NCI-H524 (cell line): ENCODE data around the gene PRKCE.
"Not testable (repeated sequence)": the region's sequence is repeated elsewhere in the genome, so short reads cannot be mapped to it uniquely, and the experiment has no call there.

Source experiments
- DNase-seq, 2 experiments: peaks; one replicate each; lab custom pipeline; 2025; lab: John Stamatoyannopoulos, UW

Gene PRKCE

DNA sequence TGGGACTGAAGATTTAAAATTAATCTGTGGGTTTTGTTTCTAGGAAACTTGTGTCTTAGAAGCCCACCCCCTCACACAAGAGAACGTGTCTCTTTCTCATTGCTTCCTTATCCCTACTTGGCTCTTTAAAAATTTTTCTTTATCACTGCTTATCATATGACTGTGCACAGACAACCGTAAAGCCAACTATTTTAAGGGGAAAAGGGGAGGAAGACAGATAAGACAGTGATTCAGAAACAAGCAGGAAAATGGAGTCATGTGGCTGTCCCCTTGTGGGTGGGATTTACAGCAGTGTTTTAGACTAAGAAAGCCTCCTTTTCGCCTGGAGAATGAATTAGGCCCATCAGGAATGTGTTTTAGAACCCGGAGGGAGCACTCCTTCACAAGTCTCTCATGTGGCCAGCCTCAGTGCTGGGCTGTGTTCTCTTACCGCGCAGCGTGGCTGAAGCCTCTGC, 17.6 kb downstream of the PRKCE start:
- no peak for DNase-seq

DNA sequence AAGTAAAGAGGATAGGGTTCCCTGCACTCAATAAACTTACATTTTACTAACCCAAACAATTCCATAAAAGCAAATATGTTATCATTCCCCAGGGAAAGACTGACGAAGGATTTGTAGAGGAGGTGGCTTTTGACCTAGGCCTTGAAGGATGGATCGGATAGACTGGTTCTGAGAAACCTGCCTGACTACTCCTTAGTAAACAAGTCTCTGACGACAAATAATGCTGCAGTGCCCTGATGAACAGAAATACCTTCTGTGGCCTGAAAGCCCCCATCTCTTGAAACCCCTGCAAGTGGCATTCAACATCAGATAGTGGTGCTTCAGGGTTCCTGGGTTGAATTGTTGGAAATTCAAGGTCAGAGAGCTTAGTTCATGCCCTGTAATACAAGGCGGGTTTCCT, 19.2 kb downstream of the PRKCE start:
- no peak for DNase-seq

DNA sequence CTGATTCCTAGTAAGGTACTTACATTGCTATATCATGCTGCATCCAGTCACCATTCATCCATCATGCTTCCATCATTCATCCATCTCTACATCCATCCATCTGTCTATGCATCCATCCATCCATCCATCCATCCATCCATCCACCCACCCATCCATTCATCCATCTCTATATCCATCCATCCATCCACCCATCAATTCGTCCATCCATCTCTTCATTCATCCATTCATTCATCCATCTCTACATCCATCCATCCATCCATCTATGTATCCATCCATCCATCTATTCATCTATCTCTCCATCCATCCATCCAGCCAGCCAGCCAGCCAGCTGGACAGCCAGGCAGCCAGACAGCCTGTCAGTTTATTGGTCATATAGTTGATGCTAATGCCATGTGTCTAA, 20.7 kb downstream of the PRKCE start:
- no peak for DNase-seq

GRCh38 chr2:45674035-45674816, 22.8 kb downstream of the PRKCE start:
- no peak for DNase-seq

- DNase-seq = peak; percentile 15 to 65
Observed at GRCh38 chr2:45675263-45675812, 23.9 kb downstream of the PRKCE start.

DNA sequence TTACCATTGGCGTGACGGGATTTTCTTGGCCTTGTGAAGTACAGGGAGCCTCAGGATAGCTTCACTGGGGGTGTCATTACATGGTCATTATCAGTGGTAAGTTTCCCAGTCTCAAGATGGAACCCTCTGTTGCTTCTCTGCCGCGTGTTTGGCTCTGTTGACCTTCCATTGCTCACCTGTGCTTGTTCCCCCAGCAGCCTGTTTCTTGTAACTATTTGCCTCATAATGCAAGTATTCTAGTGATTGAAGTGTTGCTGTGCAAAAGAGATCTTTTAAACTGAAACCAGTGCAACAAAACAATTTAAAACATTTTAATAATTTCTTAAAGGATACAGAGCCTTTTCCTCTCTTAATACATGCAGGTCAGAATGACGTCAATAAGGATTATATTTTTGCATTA, 24.6 kb downstream of the PRKCE start:
- DNase-seq = no peak

DNA sequence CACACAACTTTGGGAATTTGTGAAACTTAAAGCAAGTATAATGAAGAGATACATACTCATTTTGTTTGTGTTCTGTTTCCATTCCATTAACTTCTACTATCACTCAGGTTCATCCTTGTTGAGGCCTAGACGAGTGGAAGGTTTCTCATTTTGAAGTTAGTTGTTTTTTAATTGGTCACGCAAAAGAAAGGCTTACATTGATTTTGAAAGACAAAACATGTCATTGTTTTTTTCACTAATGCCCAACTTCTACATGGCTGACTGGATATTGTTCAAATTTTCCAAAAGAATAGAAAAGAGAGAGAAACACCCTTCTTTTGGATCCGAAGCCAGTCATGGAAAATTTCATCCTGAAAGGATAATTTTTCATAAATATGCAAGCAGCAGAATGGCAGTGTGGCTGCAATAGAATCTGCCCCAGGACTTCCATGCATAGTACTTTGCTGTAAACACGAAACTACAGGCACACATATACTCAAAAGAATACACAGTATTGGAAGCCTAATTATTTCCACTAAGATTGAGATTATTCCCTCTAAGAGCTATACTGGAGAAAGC, 27.4 kb downstream of the PRKCE start:
- DNase-seq = no peak

GRCh38 chr2:45680351-45680967, 29.0 kb downstream of the PRKCE start:
- no peak for DNase-seq

DNA sequence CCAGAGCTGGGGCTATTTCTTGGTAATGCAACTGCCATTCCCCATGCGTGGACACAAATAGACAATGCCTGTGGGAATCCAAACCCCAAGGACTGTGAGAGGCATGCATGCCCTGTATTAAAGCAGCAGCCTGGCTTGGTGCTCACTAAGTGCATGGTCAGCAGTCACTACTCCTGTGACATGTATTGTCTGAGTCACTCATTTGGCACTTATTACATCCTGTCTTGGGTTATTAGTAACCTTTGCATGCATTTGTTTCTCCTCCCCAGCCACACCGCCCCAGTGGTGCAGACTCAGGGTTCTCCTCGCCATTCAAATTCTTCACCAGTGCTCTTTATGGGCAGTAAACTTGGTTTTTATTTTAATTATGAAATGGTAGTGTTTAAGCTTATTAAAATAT, 30.2 kb downstream of the PRKCE start:
- no peak for DNase-seq

DNA sequence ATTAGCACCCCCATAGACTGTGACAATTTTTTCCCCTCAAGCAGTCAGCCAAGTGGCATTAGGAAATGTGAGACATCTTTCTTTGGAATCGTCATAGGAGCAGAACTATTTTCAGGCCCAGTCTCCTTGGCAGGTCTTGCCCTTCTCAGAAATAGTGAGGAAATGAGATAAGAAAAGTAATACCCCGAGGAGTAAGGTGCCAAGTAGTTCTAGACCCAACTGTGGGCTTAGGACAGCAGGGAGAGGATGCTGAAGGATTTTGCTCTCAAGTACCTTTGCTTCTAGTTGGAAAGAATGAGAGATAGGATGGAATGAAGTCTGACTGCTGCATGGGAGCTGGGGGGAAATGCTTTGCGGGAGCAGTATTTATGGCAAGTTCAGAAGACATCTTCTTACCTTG, 31.8 kb downstream of the PRKCE start:
- DNase-seq = no peak

- no peak for DNase-seq
Observed at GRCh38 chr2:45684756-45685155, 33.3 kb downstream of the PRKCE start.

- no peak for DNase-seq
Observed at GRCh38 chr2:45685260-45685659, 33.8 kb downstream of the PRKCE start.

GRCh38 chr2:45687964-45688363, 36.5 kb downstream of the PRKCE start:
- DNase-seq = no peak

GRCh38 chr2:45688479-45689298, 37.2 kb downstream of the PRKCE start:
- no peak for DNase-seq

GRCh38 chr2:45690231-45690630, 38.8 kb downstream of the PRKCE start:
- no peak for DNase-seq

- DNase-seq = no peak
Observed at GRCh38 chr2:45691171-45691999, 39.9 kb downstream of the PRKCE start.

GRCh38 chr2:45692566-45692965, 41.1 kb downstream of the PRKCE start:
- no peak for DNase-seq

DNA sequence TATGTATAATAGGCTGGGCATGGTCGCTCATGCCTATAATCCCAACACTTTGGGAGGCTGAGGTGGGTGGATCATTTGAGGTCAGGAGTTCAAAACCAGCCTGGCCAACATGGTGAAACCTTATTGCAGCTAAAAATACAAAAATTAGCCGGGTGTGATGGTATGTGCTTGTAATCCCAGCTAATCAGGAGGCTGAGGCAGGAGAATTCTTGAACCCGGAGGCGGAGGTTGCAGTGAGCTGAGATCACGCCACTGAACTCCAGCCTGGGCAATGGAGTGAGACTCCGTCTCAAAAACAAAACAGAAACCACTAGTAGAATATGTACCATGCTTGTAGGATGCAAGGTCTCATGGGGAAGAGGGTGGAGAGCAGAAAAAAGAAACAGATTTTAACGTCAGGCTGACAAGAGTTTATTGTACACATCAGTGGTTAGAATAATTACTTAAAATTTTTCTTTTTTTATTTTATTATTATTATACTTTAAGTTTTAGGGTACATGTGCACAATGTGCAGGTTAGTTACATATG, 44.1 kb downstream of the PRKCE start:
- DNase-seq = not testable (repeated sequence)

DNA sequence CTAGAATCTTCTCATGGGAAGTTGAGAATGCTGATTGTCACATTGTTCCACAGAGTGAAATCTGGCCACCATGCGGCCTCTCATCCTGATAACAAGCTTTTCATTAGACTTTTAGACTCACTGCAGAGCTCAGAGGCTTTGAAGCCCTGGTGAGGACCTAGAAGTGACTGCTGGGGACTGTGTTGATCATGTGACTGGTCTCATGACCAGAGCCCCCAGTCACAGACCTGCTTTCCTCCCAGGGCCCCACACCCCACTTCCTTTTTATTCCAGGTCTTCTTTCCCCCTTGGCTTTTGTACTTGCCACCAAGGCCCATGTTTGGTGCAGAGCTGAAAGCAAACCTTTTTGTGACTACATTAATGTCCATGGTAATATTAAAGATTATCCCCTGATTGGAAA, 45.2 kb downstream of the PRKCE start:
- no peak for DNase-seq

- no peak for DNase-seq
Observed at GRCh38 chr2:45697190-45697589, 45.7 kb downstream of the PRKCE start.

GRCh38 chr2:45698554-45698953, 47.1 kb downstream of the PRKCE start:
- DNase-seq = no peak
